ENCODE data around the gene TEK. TPM values are rescaled to one million over a fixed set of nuclear protein-coding genes. Genes with fewer than 3 reads are reported as not detected.

The TEK gene
- total and polyA plus RNA-seq, 2 experiments from 2014 or later = 5.0 to 10.2 TPM

- Histone ChIP-seq H3K27ac (no peak overlapping the region), H2AFZ (no peak overlapping the region), H3K4me1 (ENCODE audit: insufficient read depth) (peaks cover 3% of the 10 kb centered on the region; the same call in 1 of the 2 replicates), H3K4me3 (no peak overlapping the region), H3K9me3 (ENCODE audit: low read depth) (no peaks in the 10 kb centered on the region), H3K36me3 (ENCODE audit: low read depth) (no peaks in the 10 kb centered on the region), H3K79me2 (ENCODE audit: insufficient read depth) (no peaks in the 10 kb centered on the region; the same call in 1 of the 2 replicates), H3K9me2 (ENCODE audit: insufficient read depth) (no peaks in the 10 kb centered on the region), H3K4me2 (ENCODE audit: unreplicated experiment) (no peak overlapping the region), H3F3A (ENCODE audit: insufficient read depth) (no peaks in the 10 kb centered on the region), H3K27me3 (replicated peaks; ENCODE audit: insufficient read depth) (no peaks in the 10 kb centered on the region), H4K20me1 (ENCODE audit: insufficient read depth) (no peaks in the 10 kb centered on the region), H3K9ac (no peak overlapping the region)
- no peak for DNase-seq
- TF ChIP-seq EZH2 (IDR thresholded peaks at IDR 0.05; ENCODE audit: insufficient read depth, poor library complexity, severe bottlenecking) (no peak), EZH2phosphoT487 (IDR thresholded peaks at IDR 0.05; ENCODE audit: insufficient read depth, low read depth) (no peak)
- in situ Hi-C loops (cut with MboI) = no loop called here
- 29 to 35% methylated on average over 4 of the region's 4 CpGs for WGBS, 2 experiments (ENCODE audit: low coverage in 1 of 2, low lambda C conversion rate in 2 of 2, missing lambda C conversion rate in 2 of 2)
These were observed 24.8 kb downstream of the TEK start for GRCh38 chr9:27133817-27134216.

DNA sequence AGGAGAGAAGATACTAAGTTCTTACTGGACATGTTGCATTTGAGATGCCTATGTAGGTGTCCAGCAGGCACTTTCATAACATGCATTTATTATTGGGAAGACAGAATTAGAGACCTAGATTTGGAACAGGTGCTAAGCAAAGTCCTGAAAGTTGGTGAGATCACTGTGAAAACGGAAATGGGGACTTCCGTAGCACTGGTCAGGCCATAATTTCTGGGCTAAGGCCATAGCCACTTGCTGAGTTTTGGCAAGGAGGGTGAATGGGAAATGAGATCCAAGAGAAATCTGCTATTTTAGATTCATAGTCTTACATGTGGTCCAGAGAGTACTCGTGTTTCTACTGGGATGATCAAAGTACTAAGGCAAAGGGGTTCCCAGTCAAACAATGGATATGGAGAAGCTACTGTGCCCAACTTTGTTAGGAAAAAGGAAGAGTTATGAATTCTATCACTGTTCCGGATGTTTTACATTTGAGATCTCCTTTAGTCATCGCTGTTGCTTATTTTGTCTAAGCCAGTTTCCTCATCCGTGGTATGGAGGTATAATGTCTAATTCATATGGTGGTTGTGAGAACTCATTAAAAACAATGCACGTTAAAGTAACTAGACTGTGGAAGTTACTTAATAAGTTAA, 33.4 kb downstream of the TEK start:
- Histone ChIP-seq H3K4me3 (no peak overlapping the region), H3K27me3 (replicated peaks; ENCODE audit: insufficient read depth) (no peaks in the 10 kb centered on the region), H3K36me3 (ENCODE audit: low read depth) (no peaks in the 10 kb centered on the region), H3K9ac (no peak overlapping the region), H3K4me2 (ENCODE audit: unreplicated experiment) (no peak overlapping the region), H3F3A (ENCODE audit: insufficient read depth) (no peaks in the 10 kb centered on the region), H3K4me1 (ENCODE audit: insufficient read depth) (no peaks in the 10 kb centered on the region), H3K9me3 (ENCODE audit: low read depth) (no peaks in the 10 kb centered on the region), H3K27ac (no peak overlapping the region), H4K20me1 (ENCODE audit: insufficient read depth) (no peaks in the 10 kb centered on the region), H2AFZ (no peak overlapping the region), H3K9me2 (ENCODE audit: insufficient read depth) (no peaks in the 10 kb centered on the region), H3K79me2 (ENCODE audit: insufficient read depth) (no peaks in the 10 kb centered on the region)
- no peak for DNase-seq
- in situ Hi-C loops (cut with MboI) = no loop called here
- TF ChIP-seq EZH2 (IDR thresholded peaks at IDR 0.05; ENCODE audit: insufficient read depth, poor library complexity, severe bottlenecking) = no peak
- no peak for TF ChIP-seq EZH2phosphoT487 (IDR thresholded peaks at IDR 0.05; ENCODE audit: insufficient read depth, low read depth)
- 69 to 71% methylated on average over 7 of the region's 7 CpGs for WGBS, 2 experiments (ENCODE audit: low coverage in 1 of 2, low lambda C conversion rate in 2 of 2, missing lambda C conversion rate in 2 of 2)

GRCh38 chr9:27145143-27145542, 36.1 kb downstream of the TEK start:
- H3K4me2 ChIP-seq (ENCODE audit: unreplicated experiment) = no peak overlapping the region
- H3K9me2 ChIP-seq (ENCODE audit: insufficient read depth) = no peaks in the 10 kb centered on the region; the same call in 1 of the 2 replicates

DNA sequence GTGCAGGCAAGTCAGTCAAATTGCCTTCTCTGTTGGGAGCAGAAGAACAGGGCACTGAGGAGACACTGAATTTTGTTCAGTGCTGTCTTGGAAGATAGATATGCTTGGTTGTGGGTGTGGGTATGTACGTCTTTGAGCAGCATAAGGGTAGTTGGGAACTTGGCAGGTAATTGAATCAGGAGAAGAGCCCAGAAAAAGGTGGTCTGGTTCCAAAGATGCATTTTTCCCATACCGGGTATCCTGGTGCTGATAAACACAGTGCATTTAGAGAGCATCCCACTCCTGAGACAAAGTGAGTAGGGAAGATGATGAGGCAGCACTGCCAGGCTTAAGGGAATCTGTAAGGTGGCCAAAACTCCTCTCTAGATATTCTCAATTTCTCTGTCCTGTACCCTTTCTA, 40.6 kb downstream of the TEK start:
- Histone ChIP-seq H3K27ac (no peak overlapping the region), H3K27me3 (replicated peaks; ENCODE audit: insufficient read depth) (no peaks in the 10 kb centered on the region), H2AFZ (no peak overlapping the region), H3K36me3 (ENCODE audit: low read depth) (no peaks in the 10 kb centered on the region), H3K9me2 (ENCODE audit: insufficient read depth) (no peaks in the 10 kb centered on the region; the same call in 1 of the 2 replicates), H4K20me1 (ENCODE audit: insufficient read depth) (no peaks in the 10 kb centered on the region), H3K4me1 (ENCODE audit: insufficient read depth) (peaks cover 32% of the 10 kb centered on the region), H3K79me2 (ENCODE audit: insufficient read depth) (no peaks in the 10 kb centered on the region), H3K4me2 (ENCODE audit: unreplicated experiment) (no peak overlapping the region), H3K9ac (no peak overlapping the region), H3F3A (ENCODE audit: insufficient read depth) (peaks cover 24% of the 10 kb centered on the region), H3K9me3 (ENCODE audit: low read depth) (no peaks in the 10 kb centered on the region), H3K4me3 (no peak overlapping the region)
- no peak for TF ChIP-seq EZH2 (IDR thresholded peaks at IDR 0.05; ENCODE audit: insufficient read depth, poor library complexity, severe bottlenecking)
- TF ChIP-seq EZH2phosphoT487 (IDR thresholded peaks at IDR 0.05; ENCODE audit: insufficient read depth, low read depth) = no peak
- DNase-seq = no peak
- 70 to 79% methylated on average over 2 of the region's 2 CpGs for WGBS, 2 experiments (ENCODE audit: low coverage in 1 of 2, low lambda C conversion rate in 2 of 2, missing lambda C conversion rate in 2 of 2)
- in situ Hi-C loops (cut with MboI) = no loop called here

More at GRCh38 chr9:27145143-27145542, 36.1 kb downstream of the TEK start:
- H3K9me3 ChIP-seq (ENCODE audit: low read depth) = no peaks in the 10 kb centered on the region
- H3K27me3 ChIP-seq (replicated peaks; ENCODE audit: insufficient read depth) = no peaks in the 10 kb centered on the region
- no peak overlapping the region for H2AFZ ChIP-seq
- H3K9ac ChIP-seq = no peak overlapping the region
- DNase-seq = no peak
- TF ChIP-seq EZH2phosphoT487 (IDR thresholded peaks at IDR 0.05; ENCODE audit: insufficient read depth, low read depth) (no peak), EZH2 (IDR thresholded peaks at IDR 0.05; ENCODE audit: insufficient read depth, poor library complexity, severe bottlenecking) (no peak)
- H4K20me1 ChIP-seq (ENCODE audit: insufficient read depth) = no peaks in the 10 kb centered on the region
- H3K27ac ChIP-seq = no peak overlapping the region
- no peaks in the 10 kb centered on the region for H3K36me3 ChIP-seq (ENCODE audit: low read depth)
- 55 to 67% methylated on average over 3 of the region's 3 CpGs for WGBS, 2 experiments (ENCODE audit: low coverage in 1 of 2, low lambda C conversion rate in 2 of 2, missing lambda C conversion rate in 2 of 2)
- H3K4me1 ChIP-seq (ENCODE audit: insufficient read depth) = no peaks in the 10 kb centered on the region
- no peak overlapping the region for H3K4me3 ChIP-seq
- in situ Hi-C loops (cut with MboI) = no loop called here
- no peaks in the 10 kb centered on the region for H3K79me2 ChIP-seq (ENCODE audit: insufficient read depth)
- H3F3A ChIP-seq (ENCODE audit: insufficient read depth) = no peaks in the 10 kb centered on the region

Measured in GM23248 (cell line).